HepG2 (cell line): ENCODE data around the gene SLC28A1. TPM values are rescaled to one million over a fixed set of nuclear protein-coding genes. Genes with fewer than 3 reads are reported as not detected.

Source experiments
- ATAC-seq: fragments of 200-7000 bp; cut with Tn5 transposase; 3 replicates; pipeline ENCODE4 v1.9.1; 2020; ENCODE audit warnings: mild to moderate bottlenecking, moderate library complexity
- BruUV-seq: library from RNA; stranded (reverse); fragments of 400-500 nt; replicated peaks from 2 replicates; lab custom pipeline; 2021; lab: Mats Ljungman, UMichigan
- CTCF ChIA-PET: fragments of 300-600 bp; formaldehyde crosslinking; extraction: SDS; loops from one replicate; lab custom pipeline; 2021; ENCODE audit warnings: low total read pairs, inconsistent platforms, low intra/inter-chr PET ratio; lab: Yijun Ruan, JAX
- POLR2A ChIA-PET: fragments of 350-600 bp; sonication (Branson Sonifier 250); formaldehyde crosslinking; loops from one replicate; lab custom pipeline; 2020; ENCODE audit warnings: antibody characterized with exemption, inconsistent platforms; lab: Yijun Ruan, JAX
- DNase-seq: peaks from one replicate; pipeline ENCODE4 v3.0.0-alpha.2; 2015; ENCODE audit warnings: low spot score
- FAIRE-seq: peaks from 3 replicates; lab custom pipeline; 2011; peaks lifted over from hg19 to GRCh38; lab: Jason Lieb, UNC
- H2AFZ ChIP-seq: one replicate; pipeline ENCODE4 v1.6.1; 2011; ENCODE audit warnings: low read length, inconsistent platforms
- H3K27ac ChIP-seq: fragments of 300-600 bp; 3 replicates; pipeline ENCODE4 v1.8.0; 2011; ENCODE audit warnings: mixed run types, mild to moderate bottlenecking, mixed read lengths, low read length, inconsistent platforms; ENCODE audit not compliant: insufficient read depth; ENCODE audit errors: extremely low read length
- H3K27me3 ChIP-seq, 2 experiments: fragments of 200-600 bp in 1 of 2; 2 replicates in 1 of 2; 3 replicates in 1 of 2; pipeline versions ENCODE4 v1.6.0 to v1.8.0; 2011; ENCODE audit warnings: low read length in 2 of 2, mild to moderate bottlenecking in 2 of 2, moderate library complexity in 2 of 2, inconsistent platforms in 1 of 2; ENCODE audit not compliant: insufficient read depth in 2 of 2, control insufficient read depth in 1 of 2
- H3K36me3 ChIP-seq, 2 experiments: fragments of 200-600 bp in 1 of 2; replicated peaks in 1 of 2; 2 replicates in 1 of 2; 3 replicates in 1 of 2; pipeline versions ENCODE4 v1.5.1 to v1.8.0; 2011; ENCODE audit warnings: low read length in 2 of 2, inconsistent platforms in 1 of 2; ENCODE audit not compliant: insufficient read depth in 2 of 2, control insufficient read depth in 1 of 2
- H3K4me1 ChIP-seq: 2 replicates; pipeline ENCODE4 v1.5.1; 2012; ENCODE audit warnings: low read length, inconsistent platforms; ENCODE audit not compliant: insufficient read depth
- H3K4me2 ChIP-seq: 2 replicates; pipeline ENCODE4 v1.6.0; 2011; ENCODE audit warnings: low read depth, low read length, inconsistent platforms
- H3K4me3 ChIP-seq, 3 experiments: fragments of 200-600 bp in 1 of 3; sonication (generic), shearing (Covaris generic) in 1 of 3; replicated peaks in 1 of 3; 2 replicates each; pipeline ENCODE4 v1.5.1; 2011 to 2016; ENCODE audit warnings: low read length in 3 of 3, inconsistent platforms in 2 of 3, low read depth in 2 of 3, mild to moderate bottlenecking in 2 of 3, control low read depth in 1 of 3, mixed read lengths in 1 of 3; ENCODE audit not compliant: insufficient read depth in 1 of 3
- H3K79me2 ChIP-seq: one replicate; pipeline ENCODE4 v1.6.1; 2011; ENCODE audit warnings: low read length, inconsistent platforms; ENCODE audit not compliant: insufficient read depth
- H3K9ac ChIP-seq: 2 replicates; pipeline ENCODE4 v1.6.0; 2011; ENCODE audit warnings: mild to moderate bottlenecking, low read depth, low read length, inconsistent platforms; ENCODE audit not compliant: insufficient read depth
- H3K9me3 ChIP-seq: 2 replicates; pipeline ENCODE4 v1.5.1; 2012; ENCODE audit warnings: mild to moderate bottlenecking, low read length
- H4K20me1 ChIP-seq: 2 replicates; pipeline ENCODE4 v1.6.0; 2011; ENCODE audit warnings: inconsistent platforms, mild to moderate bottlenecking, low read length, moderate library complexity; ENCODE audit not compliant: insufficient read depth
- GLI4 ChIP-seq: sonication (generic); formaldehyde crosslinking; IDR thresholded peaks from 2 replicates; pipeline ENCODE4 v1.5.1; 2020; ENCODE audit warnings: missing genetic modification reagents, mild to moderate bottlenecking, moderate library complexity, borderline replicate concordance
- ZNF841 ChIP-seq: sonication (generic); formaldehyde crosslinking; IDR thresholded peaks from 2 replicates; pipeline ENCODE4 v1.8.1; 2023; ENCODE audit warnings: missing genetic modification reagents, borderline replicate concordance
- WGBS: methylation state at CpG from one replicate; pipeline ENCODE4 v1.1.6; 2017; ENCODE audit warnings: low lambda C conversion rate; 5-methylcytosine and 5-hydroxymethylcytosine counted together
- in situ Hi-C: cut with HindIII; loops from 2 replicates; pipeline ENCODE4 v1.10.0; 2017; ENCODE audit warnings: low pct_unique_long_range_greater_than_20kb; ENCODE audit not compliant: extremely low pct_ligation_motif_present
- intact Hi-C: fragments of 100-400 bp; cut with micrococcal nuclease; formaldehyde crosslinking; loops from one replicate; pipeline ENCODE4 v1.10.0; 2022; ENCODE audit not compliant: unreplicated experiment
- polyA plus RNA-seq, 8 experiments: library from polyadenylated mRNA; depleted of rRNA in 3 of 8; stranded (reverse) in 7 of 8; unstranded in 1 of 8; fragments of >200 nt; fragmentation: Illumina TruSeq in 4 of 8; extraction: Trizol in 4 of 8; gene quantifications; 2 replicates each; pipeline versions ENCODE4 v1.2.1 to v1.2.3, GENCODE V29; 2011 to 2016; ENCODE audit warnings: low read depth in 4 of 8, missing spikeins in 1 of 8, mixed read lengths in 1 of 8; ENCODE audit not compliant: insufficient read depth in 1 of 8
- total RNA-seq, 5 experiments: library from RNA; depleted of rRNA; stranded (reverse); fragments of >200 nt; fragmentation: Illumina TruSeq; extraction: Trizol; gene quantifications; 2 replicates each; pipeline ENCODE4 v1.2.3, GENCODE V29; 2016; ENCODE audit warnings: low read depth in 1 of 5
- TF ChIP-seq, protein P1 (sequence below), 2 experiments: sonication (generic) in 1 of 2; formaldehyde crosslinking in 1 of 2; IDR thresholded peaks; 2 replicates each; pipeline versions ENCODE4 v1.4.0 to v1.6.1; 2018 to 2020; ENCODE audit warnings: missing genetic modification reagents in 2 of 2, borderline replicate concordance in 1 of 2, low read depth in 1 of 2, mild to moderate bottlenecking in 1 of 2, missing biosample characterization in 1 of 2
- TF ChIP-seq, protein P2 (sequence below): sonication (generic); formaldehyde crosslinking; IDR thresholded peaks from 2 replicates; pipeline ENCODE4 v1.5.1; 2020; ENCODE audit warnings: mild to moderate bottlenecking, missing genetic modification reagents, moderate library complexity

SLC28A1 gene
- total and polyA plus RNA-seq, 2 of the 13 experiments (the other 11 are each of a cell fraction or from before 2014, with no cell fraction given): 0.31 to 5.8 TPM

GRCh38 chr15:84889313-84889990 is 5.0 kb downstream of the SLC28A1 start (continued):
- TF ChIP-seq, protein P1, sequence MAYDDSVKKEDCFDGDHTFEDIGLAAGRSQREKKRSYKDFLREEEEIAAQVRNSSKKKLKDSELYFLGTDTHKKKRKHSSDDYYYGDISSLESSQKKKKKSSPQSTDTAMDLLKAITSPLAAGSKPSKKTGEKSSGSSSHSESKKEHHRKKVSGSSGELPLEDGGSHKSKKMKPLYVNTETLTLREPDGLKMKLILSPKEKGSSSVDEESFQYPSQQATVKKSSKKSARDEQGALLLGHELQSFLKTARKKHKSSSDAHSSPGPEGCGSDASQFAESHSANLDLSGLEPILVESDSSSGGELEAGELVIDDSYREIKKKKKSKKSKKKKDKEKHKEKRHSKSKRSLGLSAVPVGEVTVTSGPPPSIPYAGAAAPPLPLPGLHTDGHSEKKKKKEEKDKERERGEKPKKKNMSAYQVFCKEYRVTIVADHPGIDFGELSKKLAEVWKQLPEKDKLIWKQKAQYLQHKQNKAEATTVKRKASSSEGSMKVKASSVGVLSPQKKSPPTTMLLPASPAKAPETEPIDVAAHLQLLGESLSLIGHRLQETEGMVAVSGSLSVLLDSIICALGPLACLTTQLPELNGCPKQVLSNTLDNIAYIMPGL (CRISPR knock-in tag; IDR thresholded peaks at IDR 0.05; ENCODE audit: borderline replicate concordance in 1 of 2, low read depth in 1 of 2): no peak
- no peak for TF ChIP-seq ZNF841 (CRISPR knock-in tag)

GRCh38 chr15:84889991-84890669 is 5.7 kb downstream of the SLC28A1 start:
- no peak overlapping the region for H2AFZ ChIP-seq
- H3K4me2 ChIP-seq: no peak overlapping the region
- H3K4me3 ChIP-seq: no peak overlapping the region
- intact Hi-C loops (no loop called here), in situ Hi-C loops (no loop called here)
- H3K36me3 ChIP-seq: no peaks in the 10 kb centered on the region
- BruUV-seq: no TSS peak
- H3K27me3 ChIP-seq: no peaks in the 10 kb centered on the region; a peak in 1 of 5 replicates
- no peak for ATAC-seq
- WGBS: 98% methylated on average over 4 of the region's 6 CpGs
- H3K27ac ChIP-seq: no peak overlapping the region
- POLR2A ChIA-PET: no interaction called here
- H3K79me2 ChIP-seq: no peaks in the 10 kb centered on the region
- no peak for TF ChIP-seq GLI4 (CRISPR knock-in tag)
- TF ChIP-seq, protein P2, sequence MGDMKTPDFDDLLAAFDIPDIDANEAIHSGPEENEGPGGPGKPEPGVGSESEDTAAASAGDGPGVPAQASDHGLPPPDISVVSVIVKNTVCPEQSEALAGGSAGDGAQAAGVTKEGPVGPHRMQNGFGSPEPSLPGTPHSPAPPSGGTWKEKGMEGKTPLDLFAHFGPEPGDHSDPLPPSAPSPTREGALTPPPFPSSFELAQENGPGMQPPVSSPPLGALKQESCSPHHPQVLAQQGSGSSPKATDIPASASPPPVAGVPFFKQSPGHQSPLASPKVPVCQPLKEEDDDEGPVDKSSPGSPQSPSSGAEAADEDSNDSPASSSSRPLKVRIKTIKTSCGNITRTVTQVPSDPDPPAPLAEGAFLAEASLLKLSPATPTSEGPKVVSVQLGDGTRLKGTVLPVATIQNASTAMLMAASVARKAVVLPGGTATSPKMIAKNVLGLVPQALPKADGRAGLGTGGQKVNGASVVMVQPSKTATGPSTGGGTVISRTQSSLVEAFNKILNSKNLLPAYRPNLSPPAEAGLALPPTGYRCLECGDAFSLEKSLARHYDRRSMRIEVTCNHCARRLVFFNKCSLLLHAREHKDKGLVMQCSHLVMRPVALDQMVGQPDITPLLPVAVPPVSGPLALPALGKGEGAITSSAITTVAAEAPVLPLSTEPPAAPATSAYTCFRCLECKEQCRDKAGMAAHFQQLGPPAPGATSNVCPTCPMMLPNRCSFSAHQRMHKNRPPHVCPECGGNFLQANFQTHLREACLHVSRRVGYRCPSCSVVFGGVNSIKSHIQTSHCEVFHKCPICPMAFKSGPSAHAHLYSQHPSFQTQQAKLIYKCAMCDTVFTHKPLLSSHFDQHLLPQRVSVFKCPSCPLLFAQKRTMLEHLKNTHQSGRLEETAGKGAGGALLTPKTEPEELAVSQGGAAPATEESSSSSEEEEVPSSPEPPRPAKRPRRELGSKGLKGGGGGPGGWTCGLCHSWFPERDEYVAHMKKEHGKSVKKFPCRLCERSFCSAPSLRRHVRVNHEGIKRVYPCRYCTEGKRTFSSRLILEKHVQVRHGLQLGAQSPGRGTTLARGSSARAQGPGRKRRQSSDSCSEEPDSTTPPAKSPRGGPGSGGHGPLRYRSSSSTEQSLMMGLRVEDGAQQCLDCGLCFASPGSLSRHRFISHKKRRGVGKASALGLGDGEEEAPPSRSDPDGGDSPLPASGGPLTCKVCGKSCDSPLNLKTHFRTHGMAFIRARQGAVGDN (CRISPR knock-in tag): peak; percentile 10; the same call in 1 of the 2 replicates
- TF ChIP-seq, all 625 proteins: peak for 1
- no peak overlapping the region for H3K9ac ChIP-seq
- no peak for DNase-seq
- FAIRE-seq: no peak
- H4K20me1 ChIP-seq: no peaks in the 10 kb centered on the region
- H3K9me3 ChIP-seq: no peaks in the 10 kb centered on the region
- CTCF ChIA-PET: no interaction called here
- H3K4me1 ChIP-seq: peaks cover 34% of the 10 kb centered on the region
